NCI-H345 (cell line): Measurements from ENCODE around the gene SLC1A5.
"Not testable (repeated sequence)": the region's sequence is repeated elsewhere in the genome, so short reads cannot be mapped to it uniquely, and the experiment has no call there.

Source experiments
- DNase-seq: peaks from one replicate; lab custom pipeline; 2025; lab: John Stamatoyannopoulos, UW

The SLC1A5 gene

DNA sequence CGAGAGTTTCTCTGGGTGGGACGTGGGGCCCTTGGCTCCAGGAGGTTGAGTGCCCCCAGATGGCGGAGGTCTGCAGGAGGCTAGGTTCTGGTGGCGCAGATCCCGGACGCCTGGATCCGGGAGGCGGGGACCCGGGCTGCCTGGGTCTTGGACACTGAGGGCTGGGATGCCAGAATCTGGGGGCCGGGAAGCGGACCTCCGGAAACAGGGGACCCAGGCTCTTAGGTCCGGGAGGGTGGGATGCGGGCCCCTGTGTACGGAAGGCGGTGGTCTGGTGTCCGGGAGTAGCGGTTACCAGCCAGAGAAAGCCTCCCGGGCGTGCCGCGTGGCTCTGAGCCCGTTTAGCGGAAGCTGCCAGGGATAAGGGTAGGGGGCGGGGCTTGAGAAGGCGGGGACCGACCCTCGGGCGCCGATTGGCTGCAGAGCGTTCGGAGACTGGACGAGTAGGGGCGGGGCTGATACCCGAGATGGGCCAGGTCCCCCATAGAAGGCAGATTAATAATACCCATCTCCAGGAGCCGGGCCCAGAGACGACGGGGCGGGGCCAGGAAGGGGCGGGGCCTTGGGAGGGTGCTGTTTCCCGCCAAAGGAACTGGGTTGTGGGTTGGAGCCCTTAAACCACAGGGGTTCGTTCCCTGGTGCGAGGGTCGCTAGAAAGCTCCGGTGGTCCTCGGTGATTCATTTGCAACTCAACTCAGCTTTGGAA, at the start of gene SLC1A5:
Gene SLC1A5, minus strand, starts transcription at position 333 of the 706 bp plus-strand sequence. CDS start 629 bp downstream, outside the sequence.
- peak; percentile 93 for DNase-seq

DNA sequence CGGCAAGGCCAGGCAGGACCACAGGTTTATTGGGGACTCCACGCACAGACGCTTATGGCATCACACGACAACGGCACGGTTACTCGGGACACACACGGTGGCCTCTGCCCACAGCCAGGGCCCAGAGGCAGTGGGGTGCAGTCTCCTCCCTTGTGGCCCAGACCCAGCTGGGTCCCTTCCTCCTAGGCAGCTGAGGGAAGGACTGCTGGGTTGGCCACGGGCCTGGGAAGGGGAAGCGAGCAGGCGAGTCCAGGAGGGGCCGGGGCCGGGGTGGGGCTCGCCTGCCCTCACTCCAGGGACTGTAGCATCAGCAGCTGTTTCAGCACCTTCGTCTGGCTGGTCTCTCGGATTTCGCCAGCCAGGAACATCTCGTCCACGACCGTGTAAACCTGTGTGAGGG, 49.8 kb upstream of the SLC1A5 start:
- no peak for DNase-seq

DNA sequence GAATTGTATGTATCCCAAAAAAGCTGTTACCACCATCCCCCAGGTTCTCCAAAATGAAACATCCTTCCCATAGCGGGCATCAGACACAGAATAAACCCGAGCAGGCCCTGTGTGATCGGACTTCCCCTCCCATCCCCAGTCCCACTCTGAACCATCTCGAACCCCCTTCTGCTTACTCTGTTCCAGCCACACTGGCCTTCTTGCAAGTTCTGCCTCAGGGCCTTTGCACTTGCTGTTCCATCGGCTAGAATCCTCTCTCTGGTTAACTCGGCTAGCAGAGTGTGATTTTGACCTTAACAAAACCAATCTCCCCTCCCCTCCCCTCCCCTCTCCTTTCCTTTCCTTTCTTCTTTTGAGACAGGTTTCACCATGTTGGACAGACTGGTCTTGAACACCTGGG, 46.6 kb upstream of the SLC1A5 start:
- no peak for DNase-seq

DNA sequence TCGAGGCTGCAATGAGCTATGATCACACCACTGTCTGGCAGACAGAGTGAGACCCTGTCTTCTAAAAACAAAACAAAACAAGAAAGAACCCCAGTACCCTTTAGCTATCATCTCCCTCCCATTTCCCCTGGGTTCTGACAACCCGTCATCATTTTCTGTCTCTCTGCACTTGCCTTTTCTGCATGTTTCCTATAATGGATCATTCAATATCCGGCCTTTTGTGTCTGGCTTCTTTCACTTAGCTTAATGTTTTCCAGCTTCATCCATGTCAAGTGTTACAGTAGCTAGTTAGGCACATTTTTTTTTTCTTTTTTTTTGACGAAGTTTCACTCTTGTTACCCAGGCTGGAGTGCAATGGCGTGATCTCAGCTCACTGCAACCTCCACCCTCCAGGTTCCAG, 45.7 kb upstream of the SLC1A5 start:
- no peak for DNase-seq

DNA sequence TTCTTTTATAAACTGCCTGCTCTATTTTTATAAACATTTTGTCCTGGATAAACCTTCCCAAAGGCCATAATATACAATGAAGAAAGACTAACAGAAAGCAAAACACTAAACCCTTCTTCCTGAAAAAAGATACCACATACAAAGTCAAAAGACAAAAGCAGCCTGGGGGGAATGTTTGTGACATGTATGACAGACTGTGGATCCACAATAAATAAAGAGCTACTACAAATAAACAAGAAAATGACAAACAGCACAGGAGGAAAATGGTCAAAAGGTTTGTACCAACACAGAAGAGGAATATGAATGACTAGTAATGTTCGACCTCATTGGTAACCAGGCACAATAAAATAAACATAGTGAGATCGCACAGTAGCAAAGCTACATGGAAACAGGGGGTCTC, 42.5 kb upstream of the SLC1A5 start:
- DNase-seq: no peak

DNA sequence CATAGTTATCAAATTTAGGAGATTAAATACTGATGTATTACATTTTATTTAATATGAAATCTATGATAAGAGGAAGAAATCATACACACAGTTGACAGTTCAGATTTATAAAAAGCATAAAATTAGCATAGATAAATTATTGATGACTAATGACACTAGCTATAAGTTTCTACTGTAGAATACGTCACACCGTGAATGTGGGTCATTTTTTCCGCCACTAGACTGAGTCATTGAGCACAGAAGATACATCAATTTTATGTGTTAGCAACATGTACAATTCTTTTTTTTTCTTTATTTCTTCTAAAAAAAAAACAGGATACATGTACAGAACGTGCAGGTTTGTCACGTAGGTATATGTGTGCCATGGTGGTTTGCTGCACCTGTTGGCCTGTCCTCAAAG, 40.1 kb upstream of the SLC1A5 start:
- DNase-seq: no peak

DNA sequence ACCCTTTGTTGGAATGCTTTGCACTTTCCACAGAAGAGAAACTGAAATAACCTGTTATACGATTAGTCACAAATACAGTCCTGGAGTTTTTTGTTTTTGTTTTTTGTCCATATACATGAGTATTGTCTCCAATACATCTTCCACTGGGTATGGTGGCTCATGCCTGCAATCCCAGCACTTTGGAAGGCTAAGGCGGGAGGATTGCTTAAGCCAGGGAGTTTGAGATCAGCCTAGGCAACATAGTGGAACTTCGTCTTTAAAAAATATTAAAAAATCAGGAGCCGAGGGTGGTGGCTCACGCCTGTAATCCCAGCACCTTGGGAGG, 37.3 kb upstream of the SLC1A5 start:
- no peak for DNase-seq

DNA sequence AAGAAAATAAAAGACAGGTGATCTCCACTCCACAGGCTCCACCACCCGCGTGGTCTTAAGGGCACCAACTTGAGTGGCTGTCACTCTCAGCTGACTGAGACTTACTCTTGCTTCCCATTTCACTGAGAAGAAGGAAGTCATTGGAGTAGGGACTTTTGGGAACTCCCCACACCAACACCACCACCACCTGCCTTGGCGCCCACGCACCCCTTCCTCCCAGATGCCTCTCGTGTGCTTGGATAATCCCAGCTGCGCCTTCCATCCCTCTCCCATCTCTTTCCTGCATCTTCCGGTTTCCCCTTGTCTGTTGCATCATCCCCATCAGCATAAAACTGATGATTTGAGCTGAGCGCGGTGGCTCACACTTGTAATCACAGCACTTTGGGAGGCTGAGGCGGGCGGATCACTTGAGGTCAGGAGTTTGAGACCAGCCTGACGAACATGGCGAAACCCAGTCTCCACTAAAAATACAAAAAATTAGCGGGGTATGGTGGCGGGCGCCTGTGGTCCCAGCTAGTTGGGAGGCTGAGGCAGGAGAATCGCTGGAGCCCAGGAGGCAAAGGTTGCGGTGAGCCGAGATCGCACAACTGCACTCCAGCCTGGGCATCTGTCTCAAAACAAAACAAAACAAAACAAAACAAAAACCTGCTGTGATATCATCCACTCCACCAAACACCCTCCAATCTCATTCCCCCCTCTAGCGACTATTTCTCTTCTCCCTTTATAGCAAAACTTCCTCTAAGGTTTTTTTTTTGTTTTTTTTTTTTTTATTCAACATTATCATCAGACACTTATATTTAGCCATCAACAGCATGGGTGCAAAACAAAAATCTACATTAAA, 36.7 kb upstream of the SLC1A5 start:
- no peak for DNase-seq

DNA sequence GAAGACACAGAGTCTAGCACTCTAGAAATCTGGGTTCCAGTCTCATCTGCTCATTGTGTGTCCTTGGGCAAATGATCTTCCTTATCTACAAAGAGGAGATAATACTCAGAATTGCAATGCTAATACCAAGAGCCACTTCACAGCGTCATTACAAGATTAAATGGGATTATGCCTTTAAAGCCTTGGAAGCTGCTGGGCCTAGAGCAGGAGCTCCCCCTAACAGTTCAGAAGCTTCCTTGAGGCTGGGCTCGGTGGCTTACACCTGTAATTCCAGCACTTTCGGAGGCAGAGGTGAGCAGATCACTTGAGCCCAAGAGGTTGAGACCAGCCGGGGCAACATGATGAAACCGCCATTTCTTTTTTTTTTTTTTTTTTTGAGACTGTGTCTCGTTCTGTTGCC, 34.7 kb upstream of the SLC1A5 start:
- DNase-seq: no peak

DNA sequence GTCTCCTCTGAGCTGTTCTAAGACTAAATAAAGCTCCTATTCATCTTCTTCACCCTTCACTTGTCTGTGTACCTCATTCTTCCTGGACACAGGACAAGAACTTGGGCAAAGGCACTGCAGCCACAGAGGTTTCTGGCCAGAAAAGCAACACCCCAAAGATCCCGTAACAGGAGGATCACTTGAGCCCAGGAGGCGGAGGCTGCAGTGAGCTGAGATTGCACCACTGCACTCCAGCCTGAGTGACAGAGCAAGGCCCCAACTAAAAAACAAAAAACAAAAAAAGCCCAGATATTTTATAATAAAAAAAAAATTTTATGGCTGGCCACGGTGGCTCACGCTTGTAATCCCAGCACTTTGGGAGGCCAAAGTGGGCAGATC, 34.0 kb upstream of the SLC1A5 start:
- not testable (repeated sequence) for DNase-seq

DNA sequence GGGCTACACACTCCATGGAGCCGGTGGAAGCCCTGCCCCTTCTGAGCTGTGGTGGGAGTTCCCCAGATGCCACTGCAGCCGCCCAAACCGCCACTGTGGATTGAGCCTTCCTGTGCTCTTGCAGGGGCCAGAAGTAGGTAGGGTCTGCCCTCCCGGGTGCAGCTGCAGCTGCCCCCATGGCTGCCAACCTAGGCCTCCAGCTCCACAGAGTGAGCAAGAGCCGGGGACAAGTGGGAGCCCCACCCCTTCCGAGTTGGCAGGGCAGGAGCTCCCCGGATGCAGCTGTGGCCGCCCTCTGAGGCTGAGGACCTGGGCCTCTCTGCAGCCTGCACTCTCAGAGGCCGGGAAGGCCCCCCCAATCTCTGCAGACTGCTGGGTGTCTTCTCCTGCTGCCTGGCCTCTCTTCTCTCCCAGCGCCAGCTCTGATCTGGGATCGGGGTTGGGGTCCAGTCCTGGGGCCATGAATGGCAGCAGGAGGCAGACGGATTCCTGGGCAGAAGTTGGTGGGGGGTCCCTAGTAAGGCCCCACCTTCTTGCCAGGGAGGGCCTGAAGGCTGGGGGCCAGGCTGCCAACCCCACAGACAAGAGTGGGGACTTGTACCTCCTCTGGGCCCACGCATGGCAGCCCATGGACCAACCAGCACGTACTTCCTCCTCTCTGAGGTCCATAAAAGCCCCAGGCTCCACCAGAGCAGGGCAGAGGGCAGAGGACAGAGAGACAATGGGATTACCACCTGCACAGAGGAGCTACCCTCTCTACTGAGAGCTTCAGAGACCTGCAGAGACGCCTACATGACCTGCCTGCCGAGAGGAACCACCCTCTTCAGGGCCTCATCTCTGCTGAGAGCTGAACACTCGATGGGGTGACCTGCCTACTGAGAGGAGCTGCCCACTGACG, 33.4 kb upstream of the SLC1A5 start:
- no peak for DNase-seq

DNA sequence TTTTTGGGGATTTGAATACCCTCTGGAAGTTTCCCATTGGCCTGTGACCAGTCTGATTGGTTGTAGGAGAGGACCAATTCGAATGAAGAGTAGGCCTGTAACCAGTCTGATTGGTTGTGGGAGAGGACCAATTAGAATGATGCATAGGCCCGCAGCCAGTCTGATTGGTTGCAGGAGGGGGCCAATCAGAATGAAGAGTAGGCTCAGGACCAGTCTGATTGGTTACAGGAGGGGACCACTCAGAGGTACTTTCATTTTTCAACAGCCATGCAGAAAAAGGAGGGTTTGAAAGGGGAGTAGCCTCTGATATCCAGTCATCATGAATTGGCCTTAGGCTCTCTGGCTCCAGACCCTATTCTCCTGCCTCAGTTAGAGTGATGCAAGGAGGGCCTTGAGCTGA, 30.4 kb upstream of the SLC1A5 start:
- DNase-seq: no peak

DNA sequence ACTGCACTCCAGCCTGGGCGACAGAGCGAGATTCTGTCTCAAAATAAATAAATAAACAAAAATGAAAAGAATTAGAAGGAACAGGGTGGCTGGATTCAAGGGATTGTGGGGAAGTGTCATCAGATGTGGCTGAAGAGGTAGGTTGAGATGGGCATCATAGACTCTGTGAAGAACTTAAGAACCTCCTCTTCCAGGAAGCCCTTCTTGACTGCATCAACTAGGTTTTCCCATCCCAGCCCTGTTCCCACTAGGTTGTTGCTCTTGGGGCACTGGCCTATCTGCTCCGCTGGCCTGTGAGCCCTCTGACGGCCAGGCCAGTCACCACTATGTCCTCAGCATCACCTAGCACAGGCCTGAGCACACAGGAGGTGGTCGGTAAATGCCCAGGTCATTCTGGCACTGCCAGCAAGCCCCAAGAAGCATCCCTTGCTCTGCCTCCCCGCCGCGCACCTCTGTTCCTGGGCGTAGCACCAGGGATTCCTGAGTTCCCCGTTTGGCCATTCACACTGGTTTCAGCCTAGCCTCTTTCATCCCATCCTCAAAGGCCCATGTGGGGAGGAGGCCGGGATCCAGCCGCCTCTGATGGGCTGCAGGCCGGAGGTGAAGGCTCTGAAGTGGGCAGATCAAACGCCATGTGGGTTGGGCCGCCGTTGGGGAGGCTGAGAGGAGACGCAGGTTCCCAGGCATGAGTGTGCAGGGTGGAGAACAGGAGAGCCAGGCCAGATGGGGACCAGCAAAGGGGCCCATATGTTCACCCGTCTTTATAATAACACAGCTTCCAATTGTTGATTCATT, 27.6 kb upstream of the SLC1A5 start:
- DNase-seq: no peak

DNA sequence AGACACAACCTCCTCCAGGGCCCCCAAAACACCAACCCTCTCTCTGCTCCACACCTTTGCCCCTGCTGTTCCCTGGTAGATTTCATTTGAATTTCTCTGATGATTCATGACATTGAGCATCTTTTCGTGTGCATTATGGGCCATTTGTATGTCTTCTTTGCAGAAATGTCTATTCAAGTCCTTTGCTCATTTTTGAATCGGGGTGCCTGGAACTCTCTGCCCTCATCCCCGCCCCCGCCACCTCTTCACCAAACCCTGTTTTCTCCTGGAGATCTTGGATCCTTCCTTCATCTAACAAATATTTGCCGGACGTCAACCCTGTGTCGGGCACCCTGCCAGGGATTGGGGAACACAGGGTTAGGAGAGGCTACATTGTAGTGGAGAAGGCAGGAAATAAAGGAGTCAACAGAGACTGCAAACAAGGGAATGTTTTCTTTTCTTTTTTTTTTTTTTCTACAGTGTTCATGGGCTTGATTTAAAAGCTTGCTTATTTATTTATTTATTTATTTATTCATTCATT, 25.5 kb upstream of the SLC1A5 start:
- peak; percentile 36 for DNase-seq

DNA sequence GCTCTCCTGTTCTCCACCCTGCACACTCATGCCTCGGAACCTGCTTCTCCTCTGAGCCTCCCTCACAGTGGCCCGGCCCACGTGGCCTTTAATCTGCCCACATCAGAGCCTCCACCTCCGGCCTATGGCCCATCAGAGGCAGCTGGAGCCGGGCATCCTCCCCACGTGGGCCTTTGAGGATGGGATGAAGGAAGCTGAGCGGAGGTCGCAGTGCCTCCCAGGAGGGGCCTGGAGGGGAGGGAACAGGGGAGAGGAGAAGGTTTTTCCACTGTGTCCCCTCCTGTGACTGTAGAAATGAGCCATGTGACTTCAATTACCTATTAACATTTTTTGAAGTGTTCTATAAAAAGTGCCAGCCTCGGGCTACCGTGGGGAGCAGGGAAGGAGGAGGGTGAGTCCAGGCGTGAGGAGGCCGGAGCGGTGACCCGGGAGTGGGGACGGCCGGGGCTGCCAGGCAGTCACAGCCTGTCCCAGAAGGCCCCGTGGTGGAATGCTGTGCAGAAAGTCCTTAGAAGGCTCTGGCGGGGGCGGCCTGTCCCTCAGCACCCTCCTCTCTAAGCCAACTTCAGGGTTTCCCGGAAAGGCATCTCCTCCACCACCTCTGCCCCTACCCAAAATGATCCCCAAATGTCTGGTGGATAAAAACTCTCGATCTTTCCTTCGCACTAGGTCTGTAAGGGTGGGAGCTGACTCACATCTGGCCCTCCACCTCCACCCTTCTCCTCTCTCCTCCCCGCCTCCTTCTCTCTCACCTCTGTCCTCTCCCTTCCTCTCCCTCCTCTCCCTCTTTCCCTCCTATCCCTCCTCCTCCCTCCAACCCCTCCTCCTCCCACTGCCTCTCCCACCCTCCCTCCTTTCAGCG, 24.8 kb upstream of the SLC1A5 start:
- DNase-seq: peak; percentile 6

DNA sequence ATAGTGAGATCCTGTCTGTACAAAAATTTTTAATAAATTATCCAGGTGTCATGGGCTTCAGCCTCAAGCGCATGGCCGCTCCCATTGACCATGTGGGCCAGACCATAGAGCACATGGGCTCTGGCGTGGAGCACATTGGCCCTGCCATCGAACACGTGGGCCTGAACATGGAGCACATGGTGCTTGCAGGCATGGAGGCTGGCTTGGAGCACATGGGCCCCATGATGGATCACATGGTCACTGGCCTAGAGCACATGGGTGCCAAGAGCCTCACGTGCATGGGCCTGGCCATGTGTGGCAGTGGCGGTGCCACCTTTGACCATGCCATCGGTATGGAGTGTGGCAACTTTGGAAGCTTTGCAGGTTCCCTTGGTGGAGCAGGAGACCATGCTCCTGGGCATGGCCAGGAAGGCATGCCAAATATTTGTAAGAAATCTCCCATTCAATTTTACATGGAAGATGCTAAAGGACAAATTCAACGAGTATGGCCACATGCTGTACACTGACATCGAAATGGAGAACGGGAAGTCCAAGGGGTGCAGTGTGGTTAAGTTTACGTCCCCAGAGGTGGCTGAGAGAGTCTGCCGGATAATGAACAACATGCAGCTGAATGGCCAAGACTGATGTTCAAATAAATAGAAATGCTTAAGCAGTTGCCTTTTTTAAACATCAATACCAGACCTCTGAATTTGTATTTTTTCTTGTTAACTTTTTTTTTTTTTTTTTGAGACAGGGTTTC, 21.3 kb upstream of the SLC1A5 start:
- no peak for DNase-seq

DNA sequence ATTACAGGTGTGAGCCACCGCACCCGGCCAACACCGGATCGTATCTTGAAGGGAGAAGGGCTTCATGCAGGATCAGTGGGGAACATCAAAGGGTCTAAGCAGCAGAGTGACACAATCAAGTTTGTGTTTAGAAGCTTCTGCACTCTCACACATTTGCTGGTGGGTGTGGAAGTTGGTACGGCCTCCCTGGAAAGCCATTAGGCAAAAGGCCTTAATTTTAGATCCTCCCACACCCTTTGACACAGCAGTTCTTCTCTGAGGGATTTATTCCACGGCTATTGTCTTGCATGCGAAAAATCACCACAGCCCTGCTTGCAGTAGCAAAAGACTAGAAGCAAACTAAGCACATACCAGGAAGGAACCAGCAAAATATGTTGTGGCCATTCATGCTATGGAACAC, 18.3 kb upstream of the SLC1A5 start:
- no peak for DNase-seq

DNA sequence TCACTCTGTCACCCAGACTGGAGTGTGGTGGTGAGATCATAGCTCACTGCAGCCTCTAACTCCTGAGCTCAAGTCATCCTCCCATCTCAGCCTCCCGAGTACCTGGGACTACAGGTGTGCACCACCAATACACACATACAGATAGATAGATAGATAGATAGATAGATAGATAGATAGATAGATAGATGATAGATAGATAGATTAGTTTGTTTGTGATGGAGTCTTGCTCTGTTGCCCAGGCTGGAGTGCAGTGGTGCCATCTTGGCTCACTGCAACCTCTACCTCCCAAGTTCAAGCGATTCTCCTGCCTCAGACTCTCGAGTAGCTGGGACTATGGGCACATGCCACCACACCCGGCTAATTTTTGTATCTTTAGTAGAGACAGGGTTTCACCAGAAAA, 16.0 kb upstream of the SLC1A5 start:
- not testable (repeated sequence) for DNase-seq

DNA sequence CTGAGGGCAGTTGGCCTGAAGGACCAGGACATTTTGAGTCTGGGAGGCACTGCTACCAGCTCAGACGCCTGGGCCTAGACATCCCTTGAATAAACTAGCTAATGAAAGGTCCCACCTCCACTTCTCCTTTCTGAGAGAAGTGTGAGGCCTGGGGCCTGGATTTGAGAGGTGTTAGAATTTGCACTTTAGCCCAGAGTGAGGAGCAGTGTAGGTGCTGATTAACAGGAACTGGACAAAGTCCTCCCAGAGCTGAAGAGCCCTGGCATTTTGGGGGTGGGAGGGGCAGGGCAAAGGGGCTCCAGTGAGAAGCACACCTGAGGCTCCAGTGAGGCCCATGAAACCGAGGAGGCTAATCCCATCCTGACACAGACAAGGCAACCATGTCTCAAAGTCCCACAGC, 15.2 kb upstream of the SLC1A5 start:
- no peak for DNase-seq

DNA sequence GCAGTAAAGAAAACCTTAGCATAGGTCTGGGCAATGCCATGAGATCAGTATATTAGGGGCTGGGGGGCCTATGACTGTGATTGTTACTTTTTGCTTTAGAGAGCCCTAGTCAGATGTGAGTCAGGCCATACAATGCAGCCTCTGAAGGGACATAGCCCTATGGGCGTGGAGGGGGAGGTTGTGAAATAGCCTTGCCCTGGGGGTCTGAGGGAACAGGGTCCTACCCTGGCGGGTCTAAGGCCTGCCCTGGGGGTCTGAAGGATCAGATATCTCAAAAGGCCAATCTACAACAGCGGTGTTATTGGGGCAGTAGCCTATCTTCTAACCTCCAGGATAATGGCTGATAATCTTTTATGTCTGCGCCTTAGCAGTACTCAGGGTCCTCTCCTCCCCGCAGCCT, 13.8 kb upstream of the SLC1A5 start:
- no peak for DNase-seq
